PC-3 (cell line): ENCODE data around the gene CFAP20DC.

Experiments
- EZH2 ChIP-seq: fragments of 300-600 bp; sonication (generic); IDR thresholded peaks from one replicate; pipeline ENCODE4 v1.6.1; 2017; ENCODE audit warnings: antibody characterized with exemption, mild to moderate bottlenecking, low read length; ENCODE audit not compliant: unreplicated experiment
- EZH2phosphoT487 ChIP-seq: fragments of 300-600 bp; sonication (generic); IDR thresholded peaks from 2 replicates; pipeline ENCODE4 v1.6.1; 2018; ENCODE audit warnings: mild to moderate bottlenecking, antibody characterized with exemption, low read length, borderline replicate concordance
- TF ChIP-seq, protein P1 (sequence below): fragments of 300-600 bp; sonication (generic); conservative IDR thresholded peaks from 2 replicates; pipeline ENCODE4 v1.5.1; 2017; ENCODE audit warnings: antibody characterized with exemption, low read depth, mild to moderate bottlenecking, low read length

DNA sequence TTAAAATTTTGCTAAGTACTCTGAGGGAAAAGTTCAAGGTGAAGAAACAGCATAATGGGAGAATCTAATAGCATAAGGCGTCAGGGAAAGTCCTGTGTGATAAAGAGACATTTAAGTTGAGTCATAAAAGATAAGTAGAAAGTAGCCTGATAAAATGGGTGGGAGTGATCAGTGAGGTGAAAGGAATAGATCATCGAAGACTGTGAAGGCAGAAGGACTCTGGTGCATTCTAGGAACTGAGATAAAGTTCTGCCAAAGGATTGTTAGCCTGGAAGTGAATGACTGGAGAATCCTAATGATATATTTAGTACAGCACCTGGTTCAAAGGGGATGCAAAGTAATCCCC lies 149.9 kb downstream of the CFAP20DC start:
- TF ChIP-seq, protein P1, sequence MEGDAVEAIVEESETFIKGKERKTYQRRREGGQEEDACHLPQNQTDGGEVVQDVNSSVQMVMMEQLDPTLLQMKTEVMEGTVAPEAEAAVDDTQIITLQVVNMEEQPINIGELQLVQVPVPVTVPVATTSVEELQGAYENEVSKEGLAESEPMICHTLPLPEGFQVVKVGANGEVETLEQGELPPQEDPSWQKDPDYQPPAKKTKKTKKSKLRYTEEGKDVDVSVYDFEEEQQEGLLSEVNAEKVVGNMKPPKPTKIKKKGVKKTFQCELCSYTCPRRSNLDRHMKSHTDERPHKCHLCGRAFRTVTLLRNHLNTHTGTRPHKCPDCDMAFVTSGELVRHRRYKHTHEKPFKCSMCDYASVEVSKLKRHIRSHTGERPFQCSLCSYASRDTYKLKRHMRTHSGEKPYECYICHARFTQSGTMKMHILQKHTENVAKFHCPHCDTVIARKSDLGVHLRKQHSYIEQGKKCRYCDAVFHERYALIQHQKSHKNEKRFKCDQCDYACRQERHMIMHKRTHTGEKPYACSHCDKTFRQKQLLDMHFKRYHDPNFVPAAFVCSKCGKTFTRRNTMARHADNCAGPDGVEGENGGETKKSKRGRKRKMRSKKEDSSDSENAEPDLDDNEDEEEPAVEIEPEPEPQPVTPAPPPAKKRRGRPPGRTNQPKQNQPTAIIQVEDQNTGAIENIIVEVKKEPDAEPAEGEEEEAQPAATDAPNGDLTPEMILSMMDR = no peak
- TF ChIP-seq EZH2phosphoT487 (no peak), EZH2 (no peak)
